ENCODE results near the gene PTPN18. TPM values are rescaled to one million over a fixed set of nuclear protein-coding genes. Genes with fewer than 3 reads are reported as not detected.

Gene PTPN18
- total and polyA plus RNA-seq, 2 donors (not counting 1 experiment from before 2014, with no cell fraction given) = 9.6 to 18.1 TPM

DNA sequence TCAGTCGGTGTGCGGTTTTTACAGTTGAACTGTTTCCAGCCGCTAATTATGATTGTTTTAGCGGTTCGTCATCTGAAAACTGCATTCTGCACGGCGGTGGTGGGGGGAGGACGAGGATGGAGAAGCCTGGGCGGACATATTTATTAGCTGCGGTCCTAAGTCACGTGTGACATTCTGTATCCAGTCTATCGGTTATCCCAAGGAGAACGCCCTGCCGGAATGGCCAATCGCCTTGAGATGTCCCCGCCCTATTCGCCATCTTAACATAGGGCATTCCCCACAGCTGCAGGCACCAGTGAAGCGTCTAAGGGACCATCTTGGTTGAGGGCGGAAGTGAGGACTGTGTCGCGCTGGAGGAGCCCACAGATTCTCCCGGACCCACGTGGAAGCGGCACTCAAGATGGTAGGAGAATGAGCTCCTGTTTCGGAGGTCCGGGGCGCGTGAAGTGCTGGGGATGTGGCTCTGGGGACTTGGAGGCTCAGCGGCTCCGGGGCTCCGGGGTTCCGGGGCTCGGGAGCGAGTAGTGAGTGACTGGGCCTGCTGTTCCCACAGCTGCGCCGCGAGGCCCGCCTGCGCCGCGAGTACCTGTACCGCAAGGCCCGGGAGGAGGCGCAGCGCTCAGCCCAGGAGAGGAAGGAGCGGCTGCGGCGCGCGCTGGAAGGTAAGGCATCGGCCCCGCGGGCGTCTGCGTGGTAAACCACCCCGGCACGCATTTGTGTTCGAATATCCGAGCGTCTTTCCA is 13.2 kb upstream of the PTPN18 start, which contains the start of gene IMP4:
Gene IMP4 (plus strand): TSS at position 365 of the 743 bp plus-strand sequence. CDS start 36 bp downstream, at position 401.
- DNase-seq (ENCODE audit: low read depth in 2 of 2) = peak; percentile 100
- no peaks in the 10 kb centered on the region for H3K27me3 ChIP-seq (ENCODE audit: control insufficient read depth, insufficient read depth, low read length)
- no peaks in the 10 kb centered on the region for H4K20me1 ChIP-seq (ENCODE audit: control insufficient read depth, extremely low read depth, insufficient read depth, low read length)
- H3K9me3 ChIP-seq (ENCODE audit: control insufficient read depth, insufficient read depth, low read depth, low read length) = no peaks in the 10 kb centered on the region
- no peak for TF ChIP-seq EZH2 (IDR thresholded peaks at IDR 0.05; ENCODE audit: low read length, missing control alignments)
- TF ChIP-seq, protein P1, sequence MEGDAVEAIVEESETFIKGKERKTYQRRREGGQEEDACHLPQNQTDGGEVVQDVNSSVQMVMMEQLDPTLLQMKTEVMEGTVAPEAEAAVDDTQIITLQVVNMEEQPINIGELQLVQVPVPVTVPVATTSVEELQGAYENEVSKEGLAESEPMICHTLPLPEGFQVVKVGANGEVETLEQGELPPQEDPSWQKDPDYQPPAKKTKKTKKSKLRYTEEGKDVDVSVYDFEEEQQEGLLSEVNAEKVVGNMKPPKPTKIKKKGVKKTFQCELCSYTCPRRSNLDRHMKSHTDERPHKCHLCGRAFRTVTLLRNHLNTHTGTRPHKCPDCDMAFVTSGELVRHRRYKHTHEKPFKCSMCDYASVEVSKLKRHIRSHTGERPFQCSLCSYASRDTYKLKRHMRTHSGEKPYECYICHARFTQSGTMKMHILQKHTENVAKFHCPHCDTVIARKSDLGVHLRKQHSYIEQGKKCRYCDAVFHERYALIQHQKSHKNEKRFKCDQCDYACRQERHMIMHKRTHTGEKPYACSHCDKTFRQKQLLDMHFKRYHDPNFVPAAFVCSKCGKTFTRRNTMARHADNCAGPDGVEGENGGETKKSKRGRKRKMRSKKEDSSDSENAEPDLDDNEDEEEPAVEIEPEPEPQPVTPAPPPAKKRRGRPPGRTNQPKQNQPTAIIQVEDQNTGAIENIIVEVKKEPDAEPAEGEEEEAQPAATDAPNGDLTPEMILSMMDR (conservative IDR thresholded peaks at IDR 0.05 in 1 of 2, IDR thresholded peaks at IDR 0.05 in 1 of 2; ENCODE audit: low read depth in 1 of 2, low read length in 2 of 2) = peak in 1 of 2 donors; percentile 37
- H2AFZ ChIP-seq (ENCODE audit: low read length) = peak within 1 kb of the TSS; percentile 97
- peaks cover 2% of the 10 kb centered on the region for H3K4me1 ChIP-seq (ENCODE audit: control insufficient read depth, extremely low read depth, insufficient read depth, low read length)
- peaks cover 15% of the 10 kb centered on the region for H3K79me2 ChIP-seq (ENCODE audit: control insufficient read depth, insufficient read depth, low read length)
- H3K36me3 ChIP-seq (ENCODE audit: control insufficient read depth, insufficient read depth, low read length) = peaks cover 25% of the 10 kb centered on the region
- peak within 1 kb of the TSS; percentile 74 to 93 (median 84) for H3K4me3 ChIP-seq (replicated peaks in 1 of 4; ENCODE audit: control extremely low read depth in 1 of 4, insufficient read depth in 1 of 4, low read depth in 3 of 4, low read length in 4 of 4)
- H3K4me2 ChIP-seq (ENCODE audit: extremely low read depth, insufficient read depth, low read length) = peak within 1 kb of the TSS; percentile 86
- H3K9ac ChIP-seq (ENCODE audit: insufficient read depth, low read length) = peak within 1 kb of the TSS; percentile 76
- peak within 1 kb of the TSS; percentile 72 for H3K27ac ChIP-seq (ENCODE audit: insufficient read depth, low read length)

DNA sequence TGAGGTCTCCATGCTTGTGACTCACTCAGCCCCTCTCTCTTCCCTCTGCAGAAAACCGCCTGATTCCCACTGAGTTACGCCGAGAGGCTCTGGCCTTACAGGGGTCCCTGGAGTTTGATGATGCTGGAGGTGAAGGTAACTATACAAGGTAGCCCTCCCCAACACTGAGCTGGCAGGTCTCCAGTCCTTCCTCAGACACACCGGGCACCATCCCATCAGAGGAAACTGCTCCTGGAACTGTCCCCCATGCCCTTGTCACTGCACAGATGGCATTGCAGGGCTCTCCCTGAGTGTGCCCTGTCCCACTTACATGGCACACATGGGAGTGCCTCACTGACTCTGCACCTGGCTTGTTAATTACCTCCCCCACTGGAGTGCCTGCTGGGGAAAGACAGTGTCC is 11.3 kb upstream of the PTPN18 start:
- Histone ChIP-seq H2AFZ (ENCODE audit: low read length) (no peak overlapping the region), H3K79me2 (ENCODE audit: control insufficient read depth, insufficient read depth, low read length) (peaks cover 15% of the 10 kb centered on the region), H4K20me1 (ENCODE audit: control insufficient read depth, extremely low read depth, insufficient read depth, low read length) (no peaks in the 10 kb centered on the region), H3K4me3 (replicated peaks in 1 of 4; ENCODE audit: control extremely low read depth in 1 of 4, insufficient read depth in 1 of 4, low read depth in 3 of 4, low read length in 4 of 4) (no peak overlapping the region), H3K27ac (ENCODE audit: insufficient read depth, low read length) (no peak overlapping the region), H3K27me3 (ENCODE audit: control insufficient read depth, insufficient read depth, low read length) (no peaks in the 10 kb centered on the region), H3K4me2 (ENCODE audit: extremely low read depth, insufficient read depth, low read length) (no peak overlapping the region), H3K4me1 (ENCODE audit: control insufficient read depth, extremely low read depth, insufficient read depth, low read length) (peaks cover 2% of the 10 kb centered on the region), H3K9ac (ENCODE audit: insufficient read depth, low read length) (no peak overlapping the region), H3K9me3 (ENCODE audit: control insufficient read depth, insufficient read depth, low read depth, low read length) (no peaks in the 10 kb centered on the region), H3K36me3 (ENCODE audit: control insufficient read depth, insufficient read depth, low read length) (peaks cover 29% of the 10 kb centered on the region)
- DNase-seq (ENCODE audit: low read depth in 2 of 2) = no peak
- TF ChIP-seq, protein P1 (conservative IDR thresholded peaks at IDR 0.05 in 1 of 2, IDR thresholded peaks at IDR 0.05 in 1 of 2; ENCODE audit: low read depth in 1 of 2, low read length in 2 of 2) = no peak
- TF ChIP-seq EZH2 (IDR thresholded peaks at IDR 0.05; ENCODE audit: low read length, missing control alignments) = no peak

DNA sequence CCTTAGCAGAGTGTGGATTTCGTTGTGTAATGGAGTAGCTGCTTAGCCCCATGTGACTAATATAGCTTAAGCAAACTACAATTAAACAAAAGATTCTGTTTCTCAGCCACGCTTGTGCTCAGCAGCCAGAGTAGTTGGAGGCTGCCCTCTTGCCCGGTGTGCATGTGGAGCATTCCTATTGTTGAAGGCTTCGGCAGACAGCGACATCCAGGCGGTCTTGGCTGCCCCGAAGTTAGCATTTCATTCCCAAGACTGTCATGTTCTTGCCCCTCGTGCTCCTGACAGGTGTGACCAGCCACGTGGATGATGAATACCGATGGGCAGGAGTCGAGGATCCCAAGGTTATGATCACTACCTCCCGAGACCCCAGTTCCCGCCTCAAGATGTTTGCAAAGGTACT is 10.8 kb upstream of the PTPN18 start:
- DNase-seq (ENCODE audit: low read depth in 2 of 2) = no peak
- Histone ChIP-seq H3K9me3 (ENCODE audit: control insufficient read depth, insufficient read depth, low read depth, low read length) (no peaks in the 10 kb centered on the region), H3K9ac (ENCODE audit: insufficient read depth, low read length) (no peak overlapping the region), H4K20me1 (ENCODE audit: control insufficient read depth, extremely low read depth, insufficient read depth, low read length) (no peaks in the 10 kb centered on the region), H3K27me3 (ENCODE audit: control insufficient read depth, insufficient read depth, low read length) (no peaks in the 10 kb centered on the region), H3K4me3 (replicated peaks in 1 of 4; ENCODE audit: control extremely low read depth in 1 of 4, insufficient read depth in 1 of 4, low read depth in 3 of 4, low read length in 4 of 4) (no peak overlapping the region), H3K4me2 (ENCODE audit: extremely low read depth, insufficient read depth, low read length) (no peak overlapping the region), H2AFZ (ENCODE audit: low read length) (no peak overlapping the region), H3K4me1 (ENCODE audit: control insufficient read depth, extremely low read depth, insufficient read depth, low read length) (peaks cover 2% of the 10 kb centered on the region), H3K27ac (ENCODE audit: insufficient read depth, low read length) (no peak overlapping the region), H3K79me2 (ENCODE audit: control insufficient read depth, insufficient read depth, low read length) (peaks cover 15% of the 10 kb centered on the region), H3K36me3 (ENCODE audit: control insufficient read depth, insufficient read depth, low read length) (peaks cover 29% of the 10 kb centered on the region)
- TF ChIP-seq EZH2 (IDR thresholded peaks at IDR 0.05; ENCODE audit: low read length, missing control alignments) = no peak
- TF ChIP-seq, protein P1 (conservative IDR thresholded peaks at IDR 0.05 in 1 of 2, IDR thresholded peaks at IDR 0.05 in 1 of 2; ENCODE audit: low read depth in 1 of 2, low read length in 2 of 2) = no peak
